Activated naive CD4-positive, alpha-beta T cell treated with anti-CD3 and anti-CD28 coated beads for 36 hours (primary cell): ENCODE data around the gene TMEM151B. TPM values are rescaled to one million over a fixed set of nuclear protein-coding genes. Genes with fewer than 3 reads are reported as not detected.

Experiments used
- CTCF ChIA-PET: fragments of 350-600 bp; sonication (Branson Sonifier 250); formaldehyde crosslinking; loops from one replicate; lab custom pipeline; 2021; ENCODE audit warnings: antibody characterized with exemption; lab: Charles Lee
- DNase-seq: peaks from one replicate; pipeline ENCODE4 v3.0.0-alpha.2; 2020
- H3K27ac Mint-ChIP-seq: one replicate; pipeline ENCODE4 v1.8.0; 2021; ENCODE audit warnings: mild to moderate bottlenecking, mixed read lengths
- H3K27me3 Mint-ChIP-seq: one replicate; pipeline ENCODE4 v1.8.0; 2021; ENCODE audit warnings: low read depth, mixed read lengths
- H3K36me3 Mint-ChIP-seq: one replicate; pipeline ENCODE4 v1.8.0; 2021; ENCODE audit warnings: low read depth, mixed read lengths
- H3K4me1 Mint-ChIP-seq: one replicate; pipeline ENCODE4 v1.8.0; 2021; ENCODE audit warnings: low read depth, mixed read lengths
- H3K4me3 Mint-ChIP-seq: one replicate; pipeline ENCODE4 v1.8.0; 2021; ENCODE audit warnings: mild to moderate bottlenecking, moderate library complexity, mixed read lengths
- H3K9me3 Mint-ChIP-seq: one replicate; pipeline ENCODE4 v1.8.0; 2021; ENCODE audit warnings: mixed read lengths
- intact Hi-C: fragments of 100-400 bp; cut with micrococcal nuclease; formaldehyde crosslinking; loops from one replicate; pipeline ENCODE4 v1.15.1; 2023
- total RNA-seq, 2 experiments: library from RNA; stranded (reverse); gene quantifications; one replicate each; pipeline ENCODE4 v1.2.3, GENCODE V29; 2021

The TMEM151B gene
- total RNA-seq, 2 experiments from 2014 or later: not detected

- Mint-ChIP-seq H3K27me3 (peaks cover 46% of the 10 kb centered on the region), H3K4me1 (no peaks in the 10 kb centered on the region), H3K4me3 (no peak overlapping the region), H3K36me3 (no peaks in the 10 kb centered on the region), H3K9me3 (no peaks in the 10 kb centered on the region), H3K27ac (no peak overlapping the region)
- DNase-seq: no peak
- CTCF ChIA-PET: interaction anchor here (3.3 kb wide), 1 partner anchor 11 kb away, joined by 20 read pairs; no protein-coding TSS in a partner anchor
- intact Hi-C loops: no loop called here
Measured at GRCh38 chr6:44278774-44279697, 8.8 kb downstream of the TMEM151B start.

- H3K27me3 Mint-ChIP-seq: peaks cover 46% of the 10 kb centered on the region
- DNase-seq: no peak
- H3K4me1 Mint-ChIP-seq: no peaks in the 10 kb centered on the region
Measured at GRCh38 chr6:44284121-44284520, 13.9 kb downstream of the TMEM151B start.

GRCh38 chr6:44284867-44285266 is 14.6 kb downstream of the TMEM151B start:
- Mint-ChIP-seq H3K4me3 (no peak overlapping the region), H3K27me3 (peaks cover 48% of the 10 kb centered on the region), H3K4me1 (no peaks in the 10 kb centered on the region), H3K9me3 (no peaks in the 10 kb centered on the region), H3K36me3 (no peaks in the 10 kb centered on the region), H3K27ac (no peak overlapping the region)
- DNase-seq: no peak
- intact Hi-C loops: no loop called here
- CTCF ChIA-PET: interaction anchor here (1.2 to 2.0 kb wide), 2 partner anchors 11 to 28 kb away, joined by 3 to 5 read pairs; partner anchors contain the start of gene AARS2

More at GRCh38 chr6:44284121-44284520, 13.9 kb downstream of the TMEM151B start:
- no peak overlapping the region for H3K4me3 Mint-ChIP-seq
- no peak overlapping the region for H3K27ac Mint-ChIP-seq
- no peaks in the 10 kb centered on the region for H3K36me3 Mint-ChIP-seq
- no peaks in the 10 kb centered on the region for H3K9me3 Mint-ChIP-seq
- intact Hi-C loops: no loop called here
- CTCF ChIA-PET: interaction anchor here (0.6 to 2.0 kb wide), 4 partner anchors 12 to 96 kb away, joined by 3 to 5 read pairs (median 4); partner anchors contain the start of gene AARS2

- H3K9me3 Mint-ChIP-seq: no peaks in the 10 kb centered on the region
- no peak for DNase-seq
- H3K27me3 Mint-ChIP-seq: peaks cover 44% of the 10 kb centered on the region
- no peaks in the 10 kb centered on the region for H3K36me3 Mint-ChIP-seq
- CTCF ChIA-PET: interaction anchor here (1.2 kb wide), 1 partner anchor 27 kb away, joined by 3 read pairs; the partner anchor contains the start of gene AARS2
- no peaks in the 10 kb centered on the region for H3K4me1 Mint-ChIP-seq
- no peak overlapping the region for H3K4me3 Mint-ChIP-seq
- no peak overlapping the region for H3K27ac Mint-ChIP-seq
- intact Hi-C loops: no loop called here
Measured at GRCh38 chr6:44285552-44286284, 15.5 kb downstream of the TMEM151B start.

GRCh38 chr6:44286285-44286565 is 16.0 kb downstream of the TMEM151B start:
- no peaks in the 10 kb centered on the region for H3K4me1 Mint-ChIP-seq
- peaks cover 49% of the 10 kb centered on the region for H3K27me3 Mint-ChIP-seq
- H3K9me3 Mint-ChIP-seq: no peaks in the 10 kb centered on the region
- H3K27ac Mint-ChIP-seq: no peak overlapping the region
- no peaks in the 10 kb centered on the region for H3K36me3 Mint-ChIP-seq
- no peak overlapping the region for H3K4me3 Mint-ChIP-seq
- intact Hi-C loops: no loop called here
- CTCF ChIA-PET: no interaction called here
- DNase-seq: no peak

- no peak overlapping the region for H3K27ac Mint-ChIP-seq
- no peak overlapping the region for H3K4me3 Mint-ChIP-seq
- H3K27me3 Mint-ChIP-seq: peaks cover 51% of the 10 kb centered on the region
- no peaks in the 10 kb centered on the region for H3K9me3 Mint-ChIP-seq
- CTCF ChIA-PET: interaction anchor here (2.4 kb wide), 1 partner anchor 18 kb away, joined by 12 read pairs; no protein-coding TSS in a partner anchor
- intact Hi-C loops: no loop called here
- no peak for DNase-seq
- H3K36me3 Mint-ChIP-seq: no peaks in the 10 kb centered on the region
- no peaks in the 10 kb centered on the region for H3K4me1 Mint-ChIP-seq
Measured at GRCh38 chr6:44286747-44287146, 16.5 kb downstream of the TMEM151B start.

- no peaks in the 10 kb centered on the region for H3K4me1 Mint-ChIP-seq
- intact Hi-C loops: no loop called here
- H3K36me3 Mint-ChIP-seq: no peaks in the 10 kb centered on the region
- no peak overlapping the region for H3K27ac Mint-ChIP-seq
- CTCF ChIA-PET: no interaction called here
- H3K9me3 Mint-ChIP-seq: no peaks in the 10 kb centered on the region
- DNase-seq: no peak
- peaks cover 52% of the 10 kb centered on the region for H3K27me3 Mint-ChIP-seq
- no peak overlapping the region for H3K4me3 Mint-ChIP-seq
Measured at GRCh38 chr6:44289726-44290260, 19.5 kb downstream of the TMEM151B start.

- DNase-seq: no peak
- Mint-ChIP-seq H3K27ac (no peak overlapping the region), H3K4me3 (no peak overlapping the region), H3K27me3 (peaks cover 62% of the 10 kb centered on the region), H3K36me3 (no peaks in the 10 kb centered on the region), H3K9me3 (no peaks in the 10 kb centered on the region), H3K4me1 (peaks cover 4% of the 10 kb centered on the region)
- CTCF ChIA-PET: interaction anchor here (1.4 kb wide), 1 partner anchor 13 kb away, joined by 5 read pairs; no protein-coding TSS in a partner anchor
- intact Hi-C loops: no loop called here
Measured at GRCh38 chr6:44291841-44292240, 21.6 kb downstream of the TMEM151B start.

GRCh38 chr6:44292661-44293365 is 22.6 kb downstream of the TMEM151B start:
- no peaks in the 10 kb centered on the region for H3K9me3 Mint-ChIP-seq
- H3K27me3 Mint-ChIP-seq: peaks cover 54% of the 10 kb centered on the region
- peaks cover 6% of the 10 kb centered on the region for H3K4me1 Mint-ChIP-seq
- H3K27ac Mint-ChIP-seq: no peak overlapping the region
- CTCF ChIA-PET: interaction anchor here (0.5 to 1.4 kb wide), 5 partner anchors 10 to 101 kb away, joined by 3 to 5 read pairs (median 3); no protein-coding TSS in a partner anchor
- no peaks in the 10 kb centered on the region for H3K36me3 Mint-ChIP-seq
- no peak overlapping the region for H3K4me3 Mint-ChIP-seq
- intact Hi-C loops: no loop called here
- no peak for DNase-seq

- intact Hi-C loops: no loop called here
- CTCF ChIA-PET: interaction anchor here (0.6 to 4.6 kb wide), 6 partner anchors 11 to 123 kb away, joined by 3 to 36 read pairs (median 6); partner anchors contain the start of gene AARS2
- H3K27ac Mint-ChIP-seq: no peak overlapping the region
- H3K9me3 Mint-ChIP-seq: no peaks in the 10 kb centered on the region
- no peak overlapping the region for H3K4me3 Mint-ChIP-seq
- DNase-seq: no peak
- H3K36me3 Mint-ChIP-seq: peaks cover 3% of the 10 kb centered on the region
- peaks cover 48% of the 10 kb centered on the region for H3K27me3 Mint-ChIP-seq
- H3K4me1 Mint-ChIP-seq: peaks cover 11% of the 10 kb centered on the region
Measured at GRCh38 chr6:44294832-44295791, 24.9 kb downstream of the TMEM151B start.
